HK-2 (cell line): ENCODE results near the gene ATXN1L.
A peak's percentile ranks its signal among the peaks of the same experiment; 100 is the strongest.
"Not testable (repeated sequence)": the region's sequence is repeated elsewhere in the genome, so short reads cannot be mapped to it uniquely, and the experiment has no call there.

Experiments used
- DNase-seq: peaks from one replicate; pipeline ENCODE4 v3.0.0-alpha.2; 2018; ENCODE audit not compliant: unreplicated experiment

Gene ATXN1L

GRCh38 chr16:71852158-71852557, 6.4 kb downstream of the ATXN1L start:
- DNase-seq: no peak

GRCh38 chr16:71852561-71852960, 6.8 kb downstream of the ATXN1L start:
- no peak for DNase-seq

- DNase-seq: no peak
Measured at GRCh38 chr16:71853413-71853812, 7.6 kb downstream of the ATXN1L start.

GRCh38 chr16:71854369-71854948, 8.7 kb downstream of the ATXN1L start:
- DNase-seq: no peak

GRCh38 chr16:71855937-71856662, 10.3 kb downstream of the ATXN1L start:
- DNase-seq: no peak

- no peak for DNase-seq
Measured at GRCh38 chr16:71859762-71860521, 14.2 kb downstream of the ATXN1L start.

- no peak for DNase-seq
Measured at GRCh38 chr16:71863995-71864394, 18.2 kb downstream of the ATXN1L start.

GRCh38 chr16:71865173-71865863, 19.5 kb downstream of the ATXN1L start:
- DNase-seq: no peak

- not testable (repeated sequence) for DNase-seq
Measured at GRCh38 chr16:71867175-71867574, 21.4 kb downstream of the ATXN1L start.

- DNase-seq: no peak
Measured at GRCh38 chr16:71867939-71868338, 22.2 kb downstream of the ATXN1L start.

- DNase-seq: no peak
Measured at GRCh38 chr16:71869089-71869488, 23.3 kb downstream of the ATXN1L start.

- DNase-seq: no peak
Measured at GRCh38 chr16:71870818-71871217, 25.0 kb downstream of the ATXN1L start.

- no peak for DNase-seq
Measured at GRCh38 chr16:71873199-71873598, 27.4 kb downstream of the ATXN1L start.

- no peak for DNase-seq
Measured at GRCh38 chr16:71878911-71879310, 33.1 kb downstream of the ATXN1L start.

GRCh38 chr16:71880176-71880575, 34.4 kb downstream of the ATXN1L start:
- no peak for DNase-seq

- DNase-seq: peak; percentile 47
Measured at GRCh38 chr16:71882505-71883167, 36.9 kb downstream of the ATXN1L start.

GRCh38 chr16:71883168-71883848, 37.5 kb downstream of the ATXN1L start:
- DNase-seq: peak; percentile 41

- DNase-seq: peak; percentile 66
Measured at GRCh38 chr16:71883849-71884638, 38.3 kb downstream of the ATXN1L start, which contains the start of gene ZNF821. Gene ZNF821, minus strand, starts transcription at chr16:71884182. Its CDS starts 4,236 bp downstream, at chr16:71879946.

GRCh38 chr16:71885261-71885650, 39.5 kb downstream of the ATXN1L start:
- no peak for DNase-seq

GRCh38 chr16:71889147-71889546, 43.4 kb downstream of the ATXN1L start:
- DNase-seq: no peak
